Psoas muscle (tissue), 8 donors: Measurements from ENCODE around the gene TSHZ2. TPM values are rescaled to one million over a fixed set of nuclear protein-coding genes. Genes with fewer than 3 reads are reported as not detected.

ENCODE experiments used
- ATAC-seq, 4 donors: fragments of 200-7000 bp; cut with Tn5 transposase; one replicate each; pipeline ENCODE4 v1.9.1; 2020; ENCODE audit warnings: moderate library complexity in 3 of 4, mild to moderate bottlenecking in 2 of 4
- DNase-seq, 2 donors: peaks; one replicate each; pipeline ENCODE4 v3.0.0-alpha.2; 2020
- H3K27ac ChIP-seq: fragments of 200-600 bp; one replicate; pipeline ENCODE4 v1.8.0; 2022
- H3K27me3 ChIP-seq, 3 donors: fragments of 200-600 bp in 1 of 3; one replicate each; pipeline versions ENCODE4 v1.6.1 to v1.8.0; 2013 to 2022; ENCODE audit warnings: low read length in 2 of 3, mild to moderate bottlenecking in 2 of 3, moderate library complexity in 1 of 3; ENCODE audit not compliant: insufficient read depth in 3 of 3
- H3K36me3 ChIP-seq, 2 donors: fragments of 200-600 bp in 1 of 2; one replicate each; pipeline versions ENCODE4 v1.6.1 to v1.8.0; 2013 to 2022; ENCODE audit warnings: low read depth in 1 of 2, mild to moderate bottlenecking in 1 of 2, moderate library complexity in 1 of 2; ENCODE audit not compliant: insufficient read depth in 1 of 2
- H3K4me1 ChIP-seq: fragments of 200-600 bp; one replicate; pipeline ENCODE4 v1.8.0; 2022
- H3K4me3 ChIP-seq: fragments of 200-600 bp; one replicate; pipeline ENCODE4 v1.8.0; 2022; ENCODE audit warnings: mild to moderate bottlenecking
- H3K9me3 ChIP-seq: fragments of 200-600 bp; one replicate; pipeline ENCODE4 v1.8.0; 2022
- WGBS, 3 donors: extraction: QIAGEN DNeasy Blood & Tissue Kit; methylation state at CpG; one replicate each; pipeline versions ENCODE4 v1.1.6 to v1.1.7; 2013; 5-methylcytosine and 5-hydroxymethylcytosine counted together
- intact Hi-C, 2 donors: fragments of 100-400 bp; cut with DNase I; formaldehyde crosslinking; loops; one replicate each; pipeline versions ENCODE4 v1.11.0 to v1.14.2; 2022
- polyA plus RNA-seq, 3 donors: library from polyadenylated mRNA; stranded (reverse); fragments of 200-250 nt; gene quantifications; one replicate each; pipeline ENCODE4 v1.2.3, GENCODE V29; 2013
- total RNA-seq, 4 donors: library from RNA; stranded (reverse); fragmentation: NEBNext Ultra II Directional in 2 of 4; extraction: Animal tissue kit (Norgen Biotek cat#: 25700) in 2 of 4; gene quantifications; one replicate each; pipeline versions ENCODE4 v1.2.1 to v1.2.4, GENCODE V29; 2021 to 2023
- TF ChIP-seq, protein P1 (sequence below): fragments of 200-600 bp; IDR thresholded peaks from one replicate; pipeline ENCODE4 v1.8.0; 2022; ENCODE audit warnings: antibody characterized with exemption
- donor health status: healthy with polysubstance abuse.
- donor health status: DM: no; HTN: no; CAD: no; lungs with moderate emphysema.
- donor health status: Bipolar disorder and iron deficiency.
- donor health status: healthy.
- donor health status: DM: yes; HTN: yes; CAD: no.
- donor health status: DM: no; HTN: no; CAD: no.
- donor health status: DM: no; HTN: no; CAD: no.
- donor health status: DM: yes; HTN: yes; CAD: no.

The TSHZ2 gene
- total and polyA plus RNA-seq, 7 donors: 0.39 to 7.5 (median 1.9) TPM

DNA sequence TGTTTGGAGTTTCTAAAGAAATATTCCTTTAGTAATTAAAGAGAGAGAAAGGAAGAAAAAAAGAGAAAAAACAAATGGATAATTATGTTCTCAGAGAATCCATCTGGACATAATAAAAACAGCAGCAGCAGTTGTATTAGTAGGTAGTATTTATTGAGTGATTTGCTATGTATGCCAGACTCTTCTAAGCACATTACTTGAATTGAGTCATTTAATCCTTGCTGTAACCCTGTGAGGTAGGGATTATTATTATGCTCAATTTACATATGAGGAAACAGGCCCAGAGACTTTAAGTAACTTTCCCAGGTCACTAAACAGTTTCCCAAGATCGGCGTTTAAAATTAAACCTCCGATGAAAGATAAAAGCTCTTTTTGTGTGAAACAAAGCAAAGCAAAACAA, 238.8 kb downstream of the TSHZ2 start:
- 83 to 86% (median 83%) methylated on average over 3 of the region's 3 CpGs for WGBS, 3 donors
- Histone ChIP-seq H3K27ac (no peak overlapping the region), H3K27me3 (peaks cover 0 to 3% (median 0%) of the 10 kb centered on the region in 3 donors), H3K4me3 (no peak overlapping the region), H3K9me3 (no peaks in the 10 kb centered on the region), H3K4me1 (no peaks in the 10 kb centered on the region), H3K36me3 (no peaks in the 10 kb centered on the region)
- TF ChIP-seq, protein P1, sequence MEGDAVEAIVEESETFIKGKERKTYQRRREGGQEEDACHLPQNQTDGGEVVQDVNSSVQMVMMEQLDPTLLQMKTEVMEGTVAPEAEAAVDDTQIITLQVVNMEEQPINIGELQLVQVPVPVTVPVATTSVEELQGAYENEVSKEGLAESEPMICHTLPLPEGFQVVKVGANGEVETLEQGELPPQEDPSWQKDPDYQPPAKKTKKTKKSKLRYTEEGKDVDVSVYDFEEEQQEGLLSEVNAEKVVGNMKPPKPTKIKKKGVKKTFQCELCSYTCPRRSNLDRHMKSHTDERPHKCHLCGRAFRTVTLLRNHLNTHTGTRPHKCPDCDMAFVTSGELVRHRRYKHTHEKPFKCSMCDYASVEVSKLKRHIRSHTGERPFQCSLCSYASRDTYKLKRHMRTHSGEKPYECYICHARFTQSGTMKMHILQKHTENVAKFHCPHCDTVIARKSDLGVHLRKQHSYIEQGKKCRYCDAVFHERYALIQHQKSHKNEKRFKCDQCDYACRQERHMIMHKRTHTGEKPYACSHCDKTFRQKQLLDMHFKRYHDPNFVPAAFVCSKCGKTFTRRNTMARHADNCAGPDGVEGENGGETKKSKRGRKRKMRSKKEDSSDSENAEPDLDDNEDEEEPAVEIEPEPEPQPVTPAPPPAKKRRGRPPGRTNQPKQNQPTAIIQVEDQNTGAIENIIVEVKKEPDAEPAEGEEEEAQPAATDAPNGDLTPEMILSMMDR: no peak
- DNase-seq: no peak
- no peak for ATAC-seq
- intact Hi-C loops: no loop called here

DNA sequence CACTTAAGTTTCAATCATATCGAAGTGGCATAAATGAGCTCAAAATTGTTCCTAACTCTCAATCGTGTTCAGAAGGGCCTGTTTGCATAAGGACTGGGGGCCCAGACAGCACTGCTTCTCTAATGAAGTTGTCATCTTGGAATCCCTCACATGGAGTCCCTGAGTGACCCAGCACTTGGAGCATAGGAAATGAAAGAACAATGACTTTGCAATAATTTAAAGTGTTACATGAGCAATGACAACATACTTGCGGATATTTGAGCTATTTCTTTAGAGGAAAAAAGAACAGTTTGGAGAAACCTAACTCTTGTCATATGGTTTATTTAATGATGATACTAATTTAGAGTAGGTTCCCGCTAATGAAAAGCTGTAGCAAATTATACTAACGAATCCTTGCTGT, 239.9 kb downstream of the TSHZ2 start:
- no peaks in the 10 kb centered on the region for H3K36me3 ChIP-seq
- H3K4me1 ChIP-seq: no peaks in the 10 kb centered on the region
- H3K27me3 ChIP-seq: peaks cover 0 to 3% (median 0%) of the 10 kb centered on the region in 3 donors
- no peak for DNase-seq
- ATAC-seq: no peak
- TF ChIP-seq, protein P1: no peak
- 78 to 82% (median 81%) methylated on average over 5 of the region's 5 CpGs for WGBS, 3 donors
- H3K4me3 ChIP-seq: no peak overlapping the region
- no peak overlapping the region for H3K27ac ChIP-seq
- intact Hi-C loops: no loop called here
- H3K9me3 ChIP-seq: no peaks in the 10 kb centered on the region

DNA sequence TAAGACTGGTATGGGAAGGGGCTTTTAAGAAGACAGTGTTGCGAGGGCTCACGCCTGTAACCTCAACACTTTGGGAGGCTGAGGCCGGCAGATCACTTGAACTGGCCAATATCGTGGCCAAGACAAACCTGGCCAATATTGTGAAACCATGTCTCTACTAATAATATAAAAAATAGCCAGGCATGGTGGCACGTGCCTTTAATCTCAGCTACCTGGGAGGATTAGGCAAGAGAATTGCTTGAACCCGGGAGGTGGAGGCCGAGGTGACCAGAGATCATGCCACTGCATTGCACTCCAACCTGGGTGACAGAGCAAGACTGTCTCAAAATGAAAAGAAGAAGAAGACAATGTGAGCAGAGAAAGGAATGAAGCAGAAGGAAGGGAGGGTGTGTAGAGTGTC, 242.2 kb downstream of the TSHZ2 start:
- Histone ChIP-seq H3K9me3 (no peaks in the 10 kb centered on the region), H3K27ac (no peak overlapping the region), H3K36me3 (no peaks in the 10 kb centered on the region), H3K4me3 (no peak overlapping the region), H3K27me3 (peaks cover 0 to 3% (median 0%) of the 10 kb centered on the region in 3 donors), H3K4me1 (no peaks in the 10 kb centered on the region)
- DNase-seq: no peak
- intact Hi-C loops: no loop called here
- ATAC-seq: no peak
- TF ChIP-seq, protein P1: no peak
- 92 to 93% (median 92%) methylated on average over 7 of the region's 7 CpGs for WGBS, 3 donors

DNA sequence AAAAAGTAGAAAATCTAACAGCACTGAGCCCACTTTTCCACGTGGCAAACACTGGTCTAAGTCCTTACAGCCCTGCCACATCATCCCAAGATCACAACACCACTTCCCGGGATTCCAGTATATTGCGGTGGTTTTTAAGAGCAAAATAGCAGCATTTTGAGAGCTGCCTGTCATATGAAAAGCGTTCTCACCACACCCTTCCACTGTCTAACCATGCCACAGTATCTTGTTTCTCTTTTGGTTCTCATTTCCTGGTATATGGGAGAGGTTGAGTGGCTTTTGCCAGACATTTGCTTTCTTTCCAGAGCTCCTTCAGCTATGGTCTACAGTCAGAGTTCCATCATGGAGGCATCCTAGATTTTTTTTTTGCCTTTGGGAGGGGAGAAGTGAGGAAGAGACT, 243.0 kb downstream of the TSHZ2 start:
- no peaks in the 10 kb centered on the region for H3K9me3 ChIP-seq
- ATAC-seq (no peak), DNase-seq (no peak)
- no peak overlapping the region for H3K27ac ChIP-seq
- no peaks in the 10 kb centered on the region for H3K4me1 ChIP-seq
- WGBS, 3 donors: 75 to 86% (median 79%) methylated on average over 4 of the region's 4 CpGs
- H3K4me3 ChIP-seq: no peak overlapping the region
- H3K27me3 ChIP-seq: peaks cover 0 to 2% (median 0%) of the 10 kb centered on the region in 3 donors
- TF ChIP-seq, protein P1: no peak
- intact Hi-C loops: no loop called here
- H3K36me3 ChIP-seq: no peaks in the 10 kb centered on the region

DNA sequence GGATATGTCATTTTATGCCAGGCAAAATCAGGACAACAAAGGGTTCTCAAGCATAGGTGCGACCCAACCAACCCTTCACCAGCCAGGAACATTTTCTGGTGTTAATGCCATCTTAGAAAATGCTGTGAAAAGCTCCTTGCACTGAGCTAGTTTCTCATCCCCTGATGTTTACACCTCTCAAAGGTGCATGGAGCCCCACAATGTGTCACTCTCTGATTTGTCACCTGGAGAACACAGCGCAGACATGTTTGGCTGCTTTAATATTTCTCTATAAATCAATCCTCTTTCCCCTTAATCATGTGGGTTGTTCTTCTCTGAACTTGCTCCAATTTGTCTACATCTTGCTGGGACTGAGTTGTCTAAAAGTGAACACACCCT, 244.3 kb downstream of the TSHZ2 start:
- no peak overlapping the region for H3K27ac ChIP-seq
- H3K27me3 ChIP-seq: no peaks in the 10 kb centered on the region
- ATAC-seq (no peak), DNase-seq (no peak)
- no peaks in the 10 kb centered on the region for H3K4me1 ChIP-seq
- TF ChIP-seq, protein P1: no peak
- no peak overlapping the region for H3K4me3 ChIP-seq
- H3K36me3 ChIP-seq: no peaks in the 10 kb centered on the region
- 88 to 95% (median 95%) methylated on average over 2 of the region's 2 CpGs for WGBS, 3 donors
- no peaks in the 10 kb centered on the region for H3K9me3 ChIP-seq
- intact Hi-C loops: no loop called here
